Measurements from ENCODE around the gene SPTSSA.
"Not testable (repeated sequence)": the region's sequence is repeated elsewhere in the genome, so short reads cannot be mapped to it uniquely, and the experiment has no call there.

SPTSSA gene, protein sequence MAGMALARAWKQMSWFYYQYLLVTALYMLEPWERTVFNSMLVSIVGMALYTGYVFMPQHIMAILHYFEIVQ

DNA sequence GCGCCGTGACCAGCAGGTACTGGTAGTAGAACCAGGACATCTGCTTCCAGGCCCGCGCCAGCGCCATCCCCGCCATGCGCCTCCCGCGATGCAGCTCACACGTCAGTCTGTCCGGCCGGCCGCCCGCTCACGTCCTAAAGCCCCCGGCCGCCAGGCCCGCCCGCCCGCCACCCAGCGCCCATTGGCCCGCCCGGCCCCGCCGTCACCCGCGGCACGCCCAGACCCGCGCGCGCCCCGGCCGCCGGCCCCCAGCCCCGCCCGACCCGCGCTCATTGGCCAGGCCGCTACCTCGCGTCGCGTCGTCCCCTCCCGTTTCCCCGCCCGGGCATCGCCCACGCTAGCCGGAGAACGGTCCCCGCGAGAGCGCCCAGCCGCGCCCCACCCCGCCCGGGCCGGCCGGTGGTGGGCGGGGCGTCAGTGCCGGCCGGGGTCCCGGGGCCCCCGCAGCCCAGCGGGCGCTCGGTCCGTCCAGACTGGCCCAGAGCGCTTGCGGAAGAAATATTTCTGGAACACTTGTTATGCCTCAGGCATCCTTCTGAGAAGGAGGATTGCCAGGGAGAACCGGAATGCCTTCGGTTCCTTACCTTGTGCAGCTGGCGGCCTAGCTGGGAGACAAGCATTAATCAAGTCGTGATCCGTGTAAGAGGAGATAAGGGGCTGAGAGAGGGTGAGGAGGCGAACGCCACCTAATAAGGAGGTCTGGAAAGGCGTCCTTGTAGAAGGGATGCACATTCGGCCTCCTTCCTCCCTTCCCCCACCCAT lies at the start of gene SPTSSA:
SPTSSA (minus strand) TSS at position 109 of the 762 bp plus-strand sequence; CDS start at position 76, 33 bp downstream.
- Mint-ChIP-seq H3K36me3 (ENCODE audit: low read depth) (peaks cover 2% of the 10 kb centered on the region), H3K27me3 (ENCODE audit: low read depth) (no peaks in the 10 kb centered on the region), H3K9me3 (no peaks in the 10 kb centered on the region)

DNA sequence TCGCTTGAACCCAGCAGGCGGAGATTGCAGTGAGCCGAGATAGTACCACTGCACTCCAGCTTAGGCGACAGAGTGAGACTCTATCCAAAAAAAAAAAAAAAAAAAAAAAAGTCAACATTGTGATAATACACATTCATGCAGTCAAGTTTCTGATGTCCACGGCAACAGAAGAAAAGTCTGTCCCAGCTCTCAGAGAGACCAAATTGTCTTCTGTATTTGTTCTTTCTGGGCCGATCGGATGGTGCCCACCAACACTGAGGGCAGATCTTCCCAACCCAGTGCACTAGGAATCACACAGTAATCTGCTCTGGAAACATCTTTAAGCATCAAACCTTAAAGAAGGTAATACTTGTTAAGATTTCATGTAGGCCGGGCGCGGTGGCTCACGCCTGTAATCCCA lies 45.8 kb upstream of the SPTSSA start:
- Mint-ChIP-seq H3K36me3 (ENCODE audit: low read depth) (no peaks in the 10 kb centered on the region), H3K27me3 (ENCODE audit: low read depth) (no peaks in the 10 kb centered on the region), H3K4me3 (no peak overlapping the region), H3K9me3 (no peaks in the 10 kb centered on the region), H3K4me1 (ENCODE audit: low read depth) (no peaks in the 10 kb centered on the region), H3K27ac (no peak overlapping the region)

More for the DNA sequence above, at the start of gene SPTSSA:
- Mint-ChIP-seq H3K4me3 (peak within 1 kb of the TSS; percentile 93), H3K4me1 (ENCODE audit: low read depth) (peaks cover 17% of the 10 kb centered on the region), H3K27ac (peak within 1 kb of the TSS; percentile 84)

DNA sequence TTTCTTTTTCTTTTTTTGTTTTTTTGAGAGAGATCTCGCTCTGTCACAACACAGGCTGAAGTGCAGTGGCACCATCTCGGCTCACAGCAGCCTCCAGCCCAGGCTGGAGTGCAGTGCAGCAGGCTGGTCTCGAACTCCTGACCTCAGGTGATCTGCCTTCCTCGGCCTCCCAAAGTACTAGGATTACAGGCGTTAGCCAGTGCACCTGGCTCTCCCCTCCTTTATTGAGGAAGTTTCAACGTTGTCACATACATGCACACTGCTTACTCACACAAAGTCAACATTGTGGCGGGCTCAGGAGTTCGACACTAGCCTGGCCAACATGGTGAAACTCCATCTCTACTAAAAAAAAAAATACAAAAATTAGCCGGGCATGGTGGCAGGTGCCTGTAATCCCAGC lies 45.4 kb upstream of the SPTSSA start:
- Mint-ChIP-seq H3K36me3 (ENCODE audit: low read depth) (no peaks in the 10 kb centered on the region), H3K4me1 (ENCODE audit: low read depth) (no peaks in the 10 kb centered on the region), H3K9me3 (no peaks in the 10 kb centered on the region)

DNA sequence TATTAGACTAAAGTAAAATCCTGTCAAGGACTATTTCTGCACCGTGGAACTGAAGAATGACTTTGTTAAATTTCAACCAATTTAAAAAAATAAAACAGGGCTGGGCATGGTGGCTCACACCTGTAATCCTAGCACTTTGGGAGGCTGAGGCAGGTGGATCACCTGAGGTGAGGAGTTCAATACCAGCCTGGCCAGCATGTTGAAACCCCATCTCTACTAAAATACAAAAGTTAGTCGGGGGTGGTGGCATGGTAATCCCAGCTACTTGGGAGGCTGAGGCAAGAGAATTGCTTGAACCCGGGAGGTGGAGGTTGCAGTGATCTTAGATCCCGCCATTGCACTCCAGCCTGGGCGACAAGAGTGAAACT lies 43.1 kb upstream of the SPTSSA start:
- not testable (repeated sequence) for H3K36me3 Mint-ChIP-seq (ENCODE audit: low read depth); H3K4me3 Mint-ChIP-seq; H3K4me1 Mint-ChIP-seq (ENCODE audit: low read depth); H3K27me3 Mint-ChIP-seq (ENCODE audit: low read depth); H3K9me3 Mint-ChIP-seq; H3K27ac Mint-ChIP-seq

More for the DNA sequence above, 45.4 kb upstream of the SPTSSA start:
- H3K27me3 Mint-ChIP-seq (ENCODE audit: low read depth), result no peaks in the 10 kb centered on the region
- no peak overlapping the region for H3K27ac Mint-ChIP-seq
- no peak overlapping the region for H3K4me3 Mint-ChIP-seq

DNA sequence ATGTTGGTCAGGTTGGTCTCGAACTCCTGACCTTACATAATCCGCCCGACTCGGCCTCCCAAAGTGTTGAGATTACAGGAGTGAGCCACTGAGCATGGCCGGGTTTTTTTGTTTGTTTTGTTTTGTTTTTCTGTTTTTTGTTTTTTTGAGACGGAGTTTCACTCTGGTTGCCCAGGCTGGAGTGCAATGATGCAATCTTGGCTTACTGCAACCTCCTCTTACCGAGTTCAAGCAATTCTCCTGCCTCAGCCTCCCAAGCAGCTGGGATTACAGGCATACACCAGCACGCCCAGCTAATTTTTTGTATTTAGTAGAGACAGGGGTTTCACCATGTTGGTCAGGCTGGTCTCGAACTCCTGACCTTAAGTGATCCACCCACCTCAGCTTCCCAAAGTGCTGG lies 42.0 kb upstream of the SPTSSA start:
- not testable (repeated sequence) for H3K27ac Mint-ChIP-seq; H3K9me3 Mint-ChIP-seq; H3K36me3 Mint-ChIP-seq (ENCODE audit: low read depth); H3K27me3 Mint-ChIP-seq (ENCODE audit: low read depth); H3K4me3 Mint-ChIP-seq; H3K4me1 Mint-ChIP-seq (ENCODE audit: low read depth)

DNA sequence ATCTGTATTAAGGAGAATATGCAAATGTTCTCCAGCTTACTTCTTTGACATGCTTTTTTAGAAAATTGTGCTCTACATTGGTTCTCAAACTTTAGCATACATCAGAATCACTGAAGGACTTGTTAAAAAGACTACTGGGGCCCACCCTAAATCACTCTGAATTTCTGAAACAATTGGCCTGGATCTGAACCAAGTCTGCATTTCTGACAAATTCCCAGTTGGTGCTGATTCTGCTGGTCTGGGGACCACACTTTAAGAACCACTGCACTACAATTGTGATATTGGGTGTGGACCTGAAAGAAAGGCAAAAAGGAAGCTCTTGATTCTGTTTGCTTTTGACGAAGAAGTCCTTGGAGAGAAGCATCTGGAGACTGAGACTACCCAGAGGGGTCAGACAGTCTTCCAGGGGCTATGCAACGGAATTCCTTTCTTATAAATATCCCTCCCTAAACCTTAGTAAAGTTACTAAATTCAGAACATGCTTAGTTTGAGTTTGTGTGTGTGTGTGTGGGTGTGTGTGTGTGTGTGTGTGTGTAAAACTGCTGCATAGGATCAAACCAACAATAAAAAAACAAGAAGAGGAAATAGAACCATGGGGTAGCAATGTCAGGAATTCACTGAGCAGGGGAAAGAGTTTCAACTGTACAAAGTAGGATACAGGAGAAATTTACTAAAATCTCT lies 40.6 kb upstream of the SPTSSA start:
- H3K27ac Mint-ChIP-seq, result no peak overlapping the region

DNA sequence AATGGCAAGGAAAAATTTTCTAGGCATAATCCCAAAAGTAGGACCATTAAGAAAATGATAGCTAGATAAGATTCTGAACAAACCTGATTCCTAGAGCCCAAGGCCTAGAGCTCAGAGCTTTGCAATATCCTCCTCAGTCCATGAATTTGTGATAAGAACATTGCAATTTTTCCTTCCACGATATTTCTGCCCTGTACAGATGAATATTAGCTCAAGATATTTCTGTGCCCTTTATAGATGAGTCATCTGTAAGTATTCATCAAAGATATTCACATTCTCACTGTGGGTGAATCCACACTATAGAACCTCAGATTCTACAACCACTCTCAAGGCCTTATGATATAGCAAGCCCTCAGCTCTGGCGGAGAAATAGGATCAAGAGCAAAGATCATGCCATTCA lies 40.0 kb upstream of the SPTSSA start:
- Mint-ChIP-seq H3K4me3 (no peak overlapping the region), H3K36me3 (ENCODE audit: low read depth) (no peaks in the 10 kb centered on the region), H3K27ac (no peak overlapping the region), H3K4me1 (ENCODE audit: low read depth) (no peaks in the 10 kb centered on the region), H3K27me3 (ENCODE audit: low read depth) (no peaks in the 10 kb centered on the region), H3K9me3 (no peaks in the 10 kb centered on the region)

More for the DNA sequence above, 40.6 kb upstream of the SPTSSA start:
- H3K4me3 Mint-ChIP-seq, result no peak overlapping the region
- H3K36me3 Mint-ChIP-seq (ENCODE audit: low read depth), result no peaks in the 10 kb centered on the region
- no peaks in the 10 kb centered on the region for H3K4me1 Mint-ChIP-seq (ENCODE audit: low read depth)
- no peaks in the 10 kb centered on the region for H3K27me3 Mint-ChIP-seq (ENCODE audit: low read depth)
- no peaks in the 10 kb centered on the region for H3K9me3 Mint-ChIP-seq

DNA sequence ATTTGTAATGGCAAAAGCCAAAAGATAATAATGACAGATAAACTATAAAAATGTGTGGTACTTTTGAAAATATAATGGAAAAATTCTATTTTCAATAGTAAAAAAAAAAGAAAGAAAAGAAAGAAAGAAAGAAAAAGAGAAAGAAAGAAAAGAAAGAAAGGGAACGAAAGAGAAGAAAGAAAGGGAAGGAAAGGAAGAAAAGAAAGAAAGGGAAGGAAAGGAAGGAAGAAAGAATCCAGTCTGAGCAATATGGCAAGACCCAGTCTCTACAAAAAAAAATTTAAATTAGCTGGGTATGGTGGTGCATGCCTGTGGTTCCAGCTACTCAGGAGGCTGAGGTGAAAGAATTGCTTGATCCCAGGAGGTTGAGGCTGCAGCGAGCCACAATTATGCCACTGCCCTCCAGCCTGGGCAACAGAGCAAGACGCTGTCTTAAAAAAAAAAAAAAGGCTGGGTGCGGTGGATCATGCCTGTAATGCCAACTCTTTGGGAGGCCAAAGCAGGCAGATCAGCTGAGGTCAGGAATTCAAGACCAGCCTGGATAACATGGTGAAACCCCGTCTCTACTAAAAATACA lies 39.1 kb upstream of the SPTSSA start:
- H3K27me3 Mint-ChIP-seq (ENCODE audit: low read depth), result no peaks in the 10 kb centered on the region
- H3K9me3 Mint-ChIP-seq, result no peaks in the 10 kb centered on the region
- no peaks in the 10 kb centered on the region for H3K4me1 Mint-ChIP-seq (ENCODE audit: low read depth)
- H3K27ac Mint-ChIP-seq, result peak overlapping the region; percentile 14
- H3K4me3 Mint-ChIP-seq, result no peak overlapping the region
- no peaks in the 10 kb centered on the region for H3K36me3 Mint-ChIP-seq (ENCODE audit: low read depth)

DNA sequence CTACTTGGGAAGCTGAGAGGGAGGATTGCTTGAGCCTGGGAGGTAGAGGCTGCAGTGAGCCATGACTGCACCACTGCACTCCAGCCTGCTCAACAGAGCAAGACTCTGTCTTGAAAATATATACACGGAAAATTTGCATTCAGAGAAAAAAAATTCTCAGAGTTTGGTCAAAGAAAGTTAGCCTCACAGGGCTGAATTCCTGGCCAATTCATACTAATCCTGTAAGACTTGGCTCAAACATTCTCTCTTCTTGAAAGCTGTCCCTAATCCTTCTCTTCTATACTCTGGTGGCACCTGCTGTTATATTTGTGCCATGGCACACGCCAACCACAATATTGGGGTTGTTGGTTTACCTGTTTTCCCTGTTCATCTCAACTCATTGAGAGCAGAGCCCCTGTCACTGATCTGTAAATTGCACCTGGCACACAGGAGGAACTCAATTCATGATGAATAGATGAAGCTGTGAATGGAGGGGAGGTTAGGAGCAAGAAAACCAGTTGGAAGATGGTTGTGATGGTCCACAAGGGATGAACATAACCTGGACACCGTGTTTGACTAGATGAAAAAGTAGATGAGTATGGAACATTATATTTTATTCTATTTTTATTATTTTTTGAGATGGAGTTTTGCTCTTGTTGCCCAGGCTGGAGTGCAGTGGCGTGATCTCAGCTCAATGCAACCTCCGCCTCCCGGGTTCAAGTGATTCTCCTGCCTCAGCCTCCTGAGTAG lies 36.8 kb upstream of the SPTSSA start:
- no peak overlapping the region for H3K27ac Mint-ChIP-seq
- no peak overlapping the region for H3K4me3 Mint-ChIP-seq
- no peaks in the 10 kb centered on the region for H3K36me3 Mint-ChIP-seq (ENCODE audit: low read depth)
- H3K4me1 Mint-ChIP-seq (ENCODE audit: low read depth), result no peaks in the 10 kb centered on the region
- H3K27me3 Mint-ChIP-seq (ENCODE audit: low read depth), result no peaks in the 10 kb centered on the region
- no peaks in the 10 kb centered on the region for H3K9me3 Mint-ChIP-seq

DNA sequence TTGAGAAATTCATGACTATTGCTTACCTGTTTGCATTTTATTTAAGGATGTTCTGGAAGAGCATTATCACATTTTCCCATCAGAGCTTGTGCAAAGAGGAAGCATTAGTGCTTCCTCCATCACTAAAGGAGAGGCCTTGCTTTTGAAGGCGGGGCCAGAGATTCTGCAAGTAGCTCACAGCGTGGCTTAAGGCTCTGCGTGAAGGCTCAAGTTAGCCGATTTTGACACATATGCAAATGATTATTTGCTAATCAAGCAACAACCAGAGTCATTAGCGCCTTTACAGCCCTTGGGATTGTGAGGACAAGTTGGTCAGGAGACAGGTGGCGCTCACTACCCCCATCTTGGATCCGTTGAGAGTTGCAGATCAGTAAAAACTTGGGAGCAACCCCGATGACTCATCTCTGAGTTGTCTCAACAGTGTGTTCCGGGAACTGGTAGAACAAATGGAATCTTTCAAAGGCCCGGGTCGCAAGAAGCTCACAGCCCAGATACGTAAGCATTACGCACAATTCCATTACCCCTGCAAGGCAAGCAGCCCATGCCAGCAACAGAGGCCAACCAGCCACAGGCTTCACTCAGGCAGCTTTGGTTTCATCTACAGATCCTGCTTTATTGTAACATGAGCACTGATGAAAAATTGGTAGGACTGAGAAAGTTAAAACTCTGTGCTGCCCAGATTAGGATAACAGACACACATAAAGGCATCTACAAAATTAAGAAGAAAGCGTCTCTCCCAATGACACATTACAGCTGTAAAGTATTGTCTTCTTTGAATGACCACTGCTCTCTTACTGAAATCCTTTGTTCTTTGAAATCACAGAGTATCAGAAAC lies 34.9 kb upstream of the SPTSSA start:
- no peaks in the 10 kb centered on the region for H3K9me3 Mint-ChIP-seq

DNA sequence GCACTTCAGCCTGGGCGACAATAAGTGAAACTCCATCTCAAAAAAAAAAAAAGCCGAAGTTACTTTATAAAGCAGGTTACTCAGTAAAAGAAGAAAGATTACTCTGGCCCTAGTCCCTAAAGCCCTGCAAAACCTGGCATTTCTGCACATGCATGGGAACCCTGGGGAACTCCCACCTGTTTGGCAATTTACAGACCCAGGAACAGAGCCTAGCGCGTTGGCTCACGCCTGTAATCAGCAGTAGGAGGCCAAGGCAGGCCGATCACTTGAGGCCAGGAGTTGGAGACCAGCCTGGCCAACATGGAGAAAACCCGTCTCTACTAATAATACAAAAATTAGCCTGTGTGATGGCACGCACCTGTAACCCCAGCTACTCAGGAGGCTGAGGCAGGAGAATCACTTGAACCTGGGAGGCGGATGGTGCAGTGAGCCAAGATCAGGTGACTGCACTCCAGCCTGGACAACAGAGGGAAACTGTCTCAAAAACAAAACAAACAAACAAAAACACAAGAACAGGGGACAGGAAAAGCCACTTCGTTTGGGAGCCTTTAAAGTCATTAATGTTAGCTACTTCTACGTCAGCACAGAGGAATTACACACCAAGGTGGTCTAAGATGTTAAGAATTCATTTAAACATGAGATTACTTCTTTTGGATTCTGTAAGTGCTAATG lies 34.1 kb upstream of the SPTSSA start:
- peaks cover 4% of the 10 kb centered on the region for H3K27me3 Mint-ChIP-seq (ENCODE audit: low read depth)
- no peak overlapping the region for H3K27ac Mint-ChIP-seq

More for the DNA sequence above, 34.9 kb upstream of the SPTSSA start:
- H3K4me1 Mint-ChIP-seq (ENCODE audit: low read depth), result no peaks in the 10 kb centered on the region
- no peaks in the 10 kb centered on the region for H3K36me3 Mint-ChIP-seq (ENCODE audit: low read depth)
- H3K27me3 Mint-ChIP-seq (ENCODE audit: low read depth), result no peaks in the 10 kb centered on the region
- H3K27ac Mint-ChIP-seq, result no peak overlapping the region
- H3K4me3 Mint-ChIP-seq, result no peak overlapping the region

DNA sequence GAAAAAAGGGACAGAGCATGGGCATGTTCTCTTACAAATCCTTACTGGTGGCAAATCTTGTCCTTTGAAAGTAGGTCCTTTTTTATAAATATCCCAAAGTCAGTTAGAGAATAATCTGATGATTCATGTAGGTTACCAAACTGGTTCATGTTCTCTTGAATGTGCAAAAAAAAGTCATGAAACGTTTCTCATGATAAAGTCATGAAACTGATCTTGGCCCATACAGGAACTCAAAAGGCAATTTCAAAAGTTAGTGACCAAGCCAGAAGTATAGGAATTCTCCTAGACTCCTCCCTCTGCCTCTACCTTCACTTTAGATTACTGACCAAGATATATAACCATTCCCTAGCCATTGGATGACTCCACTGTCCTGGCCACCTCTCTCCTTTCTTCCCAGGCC lies 27.3 kb upstream of the SPTSSA start:
- peaks cover 1% of the 10 kb centered on the region for H3K4me1 Mint-ChIP-seq (ENCODE audit: low read depth)
- no peaks in the 10 kb centered on the region for H3K9me3 Mint-ChIP-seq
- H3K36me3 Mint-ChIP-seq (ENCODE audit: low read depth), result no peaks in the 10 kb centered on the region
- no peak overlapping the region for H3K27ac Mint-ChIP-seq
- H3K4me3 Mint-ChIP-seq, result no peak overlapping the region
- peaks cover 6% of the 10 kb centered on the region for H3K27me3 Mint-ChIP-seq (ENCODE audit: low read depth)

More for the DNA sequence above, 34.1 kb upstream of the SPTSSA start:
- peaks cover under 1% of the 10 kb centered on the region for H3K4me1 Mint-ChIP-seq (ENCODE audit: low read depth)
- H3K4me3 Mint-ChIP-seq, result no peak overlapping the region
- no peaks in the 10 kb centered on the region for H3K9me3 Mint-ChIP-seq
- H3K36me3 Mint-ChIP-seq (ENCODE audit: low read depth), result no peaks in the 10 kb centered on the region

DNA sequence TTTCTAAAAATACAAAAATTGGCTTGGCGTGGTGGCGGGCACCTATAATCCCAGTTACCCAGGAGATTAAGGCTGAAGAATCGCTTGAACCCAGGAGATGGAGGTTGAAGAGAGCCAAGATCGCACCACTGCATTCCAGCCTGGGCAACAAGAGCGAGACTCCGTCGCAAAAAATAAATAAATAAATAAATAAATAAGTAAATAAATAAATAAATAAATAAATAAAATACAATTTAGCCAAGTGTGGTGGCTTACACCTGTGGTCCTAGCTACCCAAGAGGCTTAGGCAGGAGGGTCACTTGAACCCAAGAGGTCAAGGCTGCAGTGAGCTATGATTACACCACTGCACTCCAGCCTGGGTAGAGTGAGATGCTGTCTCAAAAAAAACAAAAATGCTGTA lies 26.5 kb upstream of the SPTSSA start:
- H3K36me3 Mint-ChIP-seq (ENCODE audit: low read depth), result no peaks in the 10 kb centered on the region

More for the DNA sequence above, 26.5 kb upstream of the SPTSSA start:
- Mint-ChIP-seq H3K27me3 (ENCODE audit: low read depth) (peaks cover 6% of the 10 kb centered on the region), H3K27ac (no peak overlapping the region), H3K4me3 (no peak overlapping the region), H3K9me3 (no peaks in the 10 kb centered on the region), H3K4me1 (ENCODE audit: low read depth) (peaks cover 1% of the 10 kb centered on the region)

All from T-helper 1 cell treated with Interleukin-12 subunit alpha and Interleukin-12 subunit beta and Interleukin-4 antibody, amounts not matched to agents 30 μg/mL and 1 μg/mL, for 36 hours (primary cell).